ENCODE data around the gene GPHN. TPM values are rescaled to one million over a fixed set of nuclear protein-coding genes. Genes with fewer than 3 reads are reported as not detected.

GPHN gene
- total RNA-seq, 4 donors from 2014 or later = 9.1 to 21.1 (median 15.9) TPM

- no peaks in the 10 kb centered on the region for H3K4me1 ChIP-seq
- TF ChIP-seq POLR2A (IDR thresholded peaks at IDR 0.05; ENCODE audit: low read depth) (no peak), CTCF (IDR thresholded peaks at IDR 0.05) (no peak), POLR2AphosphoS5 (IDR thresholded peaks at IDR 0.05) (no peak), EP300 (IDR thresholded peaks at IDR 0.05) (no peak)
- WGBS = 93% methylated on average over 5 of the region's 6 CpGs
Measured at GRCh38 chr14:67199016-67199415, 691.1 kb downstream of the GPHN start.

GRCh38 chr14:67207810-67208209, 699.9 kb downstream of the GPHN start:
- no peak for TF ChIP-seq CTCF (IDR thresholded peaks at IDR 0.05)
- TF ChIP-seq POLR2AphosphoS5 (IDR thresholded peaks at IDR 0.05) = no peak
- no peak for TF ChIP-seq POLR2A (IDR thresholded peaks at IDR 0.05; ENCODE audit: low read depth)
- TF ChIP-seq EP300 (IDR thresholded peaks at IDR 0.05) = no peak
- no peak overlapping the region for H3K27ac ChIP-seq (replicated peaks in 1 of 4)
- no peak for DNase-seq (ENCODE audit: extremely low spot score)
- no peaks in the 10 kb centered on the region for H3K9me3 ChIP-seq
- H3K4me1 ChIP-seq = no peaks in the 10 kb centered on the region
- intact Hi-C loops (cut with DNase I) = no loop called here
- 89% methylated on average over 8 of the region's 8 CpGs for WGBS
- H3K36me3 ChIP-seq = no peaks in the 10 kb centered on the region
- H3K27me3 ChIP-seq = no peaks in the 10 kb centered on the region
- H3K4me3 ChIP-seq = no peak overlapping the region

More at GRCh38 chr14:67199016-67199415, 691.1 kb downstream of the GPHN start:
- H3K4me3 ChIP-seq = no peak overlapping the region
- no peaks in the 10 kb centered on the region for H3K9me3 ChIP-seq
- intact Hi-C loops (cut with DNase I) = no loop called here
- H3K36me3 ChIP-seq = no peaks in the 10 kb centered on the region
- no peaks in the 10 kb centered on the region for H3K27me3 ChIP-seq
- DNase-seq (ENCODE audit: extremely low spot score) = no peak
- no peak overlapping the region for H3K27ac ChIP-seq (replicated peaks in 1 of 4)

- H3K4me3 ChIP-seq = no peak overlapping the region
- H3K36me3 ChIP-seq = no peaks in the 10 kb centered on the region
- no peak for TF ChIP-seq POLR2AphosphoS5 (IDR thresholded peaks at IDR 0.05)
- TF ChIP-seq EP300 (IDR thresholded peaks at IDR 0.05) = no peak
- no peak for TF ChIP-seq POLR2A (IDR thresholded peaks at IDR 0.05; ENCODE audit: low read depth)
- no peak for TF ChIP-seq CTCF (IDR thresholded peaks at IDR 0.05)
- WGBS = 79% methylated on average over 2 of the region's 2 CpGs
- H3K4me1 ChIP-seq = peaks cover 0 to 7% (median 4%) of the 10 kb centered on the region in 4 donors
- H3K9me3 ChIP-seq = no peaks in the 10 kb centered on the region
- no peak overlapping the region for H3K27ac ChIP-seq (replicated peaks in 1 of 4)
- no peaks in the 10 kb centered on the region for H3K27me3 ChIP-seq
- intact Hi-C loops (cut with DNase I) = no loop called here
- DNase-seq (ENCODE audit: extremely low spot score) = no peak
Measured at GRCh38 chr14:67218126-67218525, 710.2 kb downstream of the GPHN start.

- Histone ChIP-seq H3K36me3 (no peaks in the 10 kb centered on the region), H3K9me3 (no peaks in the 10 kb centered on the region), H3K27me3 (no peaks in the 10 kb centered on the region), H3K4me1 (peaks cover 0 to 29% (median 22%) of the 10 kb centered on the region in 4 donors), H3K4me3 (no peak overlapping the region), H3K27ac (replicated peaks in 1 of 4) (no peak overlapping the region)
- DNase-seq (ENCODE audit: extremely low spot score) = no peak
- WGBS = 75% methylated on average over 6 of the region's 6 CpGs
- intact Hi-C loops (cut with DNase I) = no loop called here
- TF ChIP-seq POLR2AphosphoS5 (IDR thresholded peaks at IDR 0.05) = no peak
- TF ChIP-seq CTCF (IDR thresholded peaks at IDR 0.05) = no peak
- TF ChIP-seq POLR2A (IDR thresholded peaks at IDR 0.05; ENCODE audit: low read depth) = no peak
- TF ChIP-seq EP300 (IDR thresholded peaks at IDR 0.05) = no peak
Measured at GRCh38 chr14:67221248-67221981, 713.5 kb downstream of the GPHN start.

- Histone ChIP-seq H3K27ac (replicated peaks in 1 of 4) (no peak overlapping the region), H3K27me3 (no peaks in the 10 kb centered on the region), H3K9me3 (no peaks in the 10 kb centered on the region), H3K36me3 (no peaks in the 10 kb centered on the region), H3K4me3 (no peak overlapping the region), H3K4me1 (peaks cover 0 to 29% (median 22%) of the 10 kb centered on the region in 4 donors)
- intact Hi-C loops (cut with DNase I) = no loop called here
- no peak for DNase-seq (ENCODE audit: extremely low spot score)
- TF ChIP-seq EP300 (IDR thresholded peaks at IDR 0.05) = no peak
- TF ChIP-seq POLR2A (IDR thresholded peaks at IDR 0.05; ENCODE audit: low read depth) = no peak
- TF ChIP-seq POLR2AphosphoS5 (IDR thresholded peaks at IDR 0.05) = no peak
- TF ChIP-seq CTCF (IDR thresholded peaks at IDR 0.05) = no peak
- 95% methylated on average over 4 of the region's 4 CpGs for WGBS
Measured at GRCh38 chr14:67221982-67222328, 714.0 kb downstream of the GPHN start.

All from esophagus muscularis mucosa (tissue), 4 donors.